ENCODE results near the gene STUB1. TPM values are rescaled to one million over a fixed set of nuclear protein-coding genes. Genes with fewer than 3 reads are reported as not detected.

Gene STUB1
- total RNA-seq, 4 donors from 2014 or later = 51.9 to 190 (median 134) TPM

DNA sequence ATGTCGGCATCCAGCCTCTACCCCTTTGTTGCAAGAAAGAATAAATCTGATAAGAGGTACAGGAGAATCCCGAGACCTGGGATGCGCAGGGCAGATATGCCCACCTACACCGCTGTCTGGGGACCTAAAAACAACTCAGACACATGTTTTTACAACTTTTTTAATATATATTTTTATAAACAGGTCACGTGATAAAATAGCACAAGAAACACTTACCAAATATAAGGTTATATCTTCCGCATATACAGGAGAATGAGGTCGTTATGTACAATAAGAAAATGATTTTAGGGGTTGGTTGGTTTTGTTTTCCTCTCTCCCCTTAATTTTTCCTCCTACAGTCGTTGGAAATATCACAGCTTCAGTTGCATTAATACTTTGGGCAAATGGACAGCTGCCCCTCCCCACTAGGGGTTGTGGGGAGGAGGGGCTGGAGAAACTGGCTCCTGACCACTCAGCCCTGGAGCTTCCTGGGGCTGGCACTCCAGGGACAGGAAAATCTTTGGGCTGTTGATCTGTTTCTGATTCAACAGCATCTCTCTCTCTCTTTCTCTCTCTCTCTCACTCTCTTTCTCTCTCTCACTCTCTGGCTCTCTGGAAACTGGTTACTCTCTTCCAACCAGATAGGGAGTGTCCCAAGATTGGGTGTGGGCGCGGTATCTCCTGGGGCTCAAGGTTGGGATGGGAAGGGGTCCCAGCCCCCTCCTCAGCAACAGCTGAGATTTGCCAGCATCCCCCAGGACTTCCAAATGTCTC is 12.3 kb downstream of the STUB1 start:
- Histone ChIP-seq H3K36me3 (no peaks in the 10 kb centered on the region), H3K9me3 (no peaks in the 10 kb centered on the region), H3K27me3 (peaks cover 50% of the 10 kb centered on the region), H3K4me3 (no peak overlapping the region), H3K4me1 (peaks cover 23 to 47% (median 41%) of the 10 kb centered on the region in 4 donors), H3K27ac (no peak overlapping the region)
- no peak for DNase-seq
- 59 to 60% methylated on average over 8 to 10 of the region's 10 CpGs for WGBS, 2 donors (ENCODE audit: low coverage in 1 of 2)
- intact Hi-C loops (cut with DNase I; ENCODE audit: low total_unique reads) (no loop called here), in situ Hi-C loops (cut with MboI; ENCODE audit: low pct_ligation_motif_present in 1 of 4, low pct_unique_long_range_greater_than_20kb in 1 of 4, low sequenced_read_pairs in 3 of 4) (no loop called here)
- TF ChIP-seq EP300 (IDR thresholded peaks at IDR 0.05; ENCODE audit: low read depth) (no peak), CTCF (IDR thresholded peaks at IDR 0.05) (no peak), POLR2A (IDR thresholded peaks at IDR 0.05) (no peak), POLR2AphosphoS5 (IDR thresholded peaks at IDR 0.05) (no peak)

DNA sequence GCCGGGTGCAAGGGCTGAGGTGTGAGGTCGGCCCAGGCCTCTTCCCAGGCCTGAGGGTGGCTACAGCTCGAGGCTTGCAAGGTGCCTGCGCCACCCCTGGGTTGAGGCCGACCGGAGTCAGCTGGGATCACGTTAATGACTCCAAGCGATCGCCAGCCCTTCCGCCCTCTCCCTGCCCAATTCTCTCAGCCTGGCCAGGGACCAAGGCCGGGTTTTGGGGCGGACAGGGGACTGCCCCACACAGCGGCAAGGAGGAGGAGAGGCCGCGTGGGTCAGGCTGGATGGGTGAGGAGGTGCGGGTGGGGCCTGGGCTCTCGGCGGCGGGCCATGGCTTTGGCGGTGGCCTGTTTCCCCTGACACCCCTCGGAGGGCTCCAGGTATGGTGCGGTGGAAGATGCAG is 13.2 kb downstream of the STUB1 start:
- Histone ChIP-seq H3K9me3 (no peaks in the 10 kb centered on the region), H3K36me3 (no peaks in the 10 kb centered on the region), H3K27ac (no peak overlapping the region), H3K4me1 (peaks cover 23 to 47% (median 41%) of the 10 kb centered on the region in 4 donors), H3K27me3 (peaks cover 53% of the 10 kb centered on the region), H3K4me3 (no peak overlapping the region)
- 63% methylated on average over 20 of the region's 22 CpGs; no CpG with 5 or more reads in 1 of the 2 donors for WGBS, 2 donors (ENCODE audit: low coverage in 1 of 2)
- in situ Hi-C loops (cut with MboI; ENCODE audit: low pct_ligation_motif_present in 1 of 4, low pct_unique_long_range_greater_than_20kb in 1 of 4, low sequenced_read_pairs in 3 of 4) (no loop called here), intact Hi-C loops (cut with DNase I; ENCODE audit: low total_unique reads) (no loop called here)
- no peak for DNase-seq
- TF ChIP-seq POLR2A (IDR thresholded peaks at IDR 0.05) (no peak), POLR2AphosphoS5 (IDR thresholded peaks at IDR 0.05) (no peak), CTCF (IDR thresholded peaks at IDR 0.05) (no peak), EP300 (IDR thresholded peaks at IDR 0.05; ENCODE audit: low read depth) (no peak)

GRCh38 chr16:693766-694165 is 13.6 kb downstream of the STUB1 start:
- no peak overlapping the region for H3K27ac ChIP-seq
- WGBS, 2 donors (ENCODE audit: low coverage in 1 of 2) = 39% methylated on average over 8 of the region's 37 CpGs; no CpG with 5 or more reads in 1 of the 2 donors
- in situ Hi-C loops (cut with MboI; ENCODE audit: low pct_ligation_motif_present in 1 of 4, low pct_unique_long_range_greater_than_20kb in 1 of 4, low sequenced_read_pairs in 3 of 4) = no loop called here
- intact Hi-C loops (cut with DNase I; ENCODE audit: low total_unique reads) = no loop called here
- H3K27me3 ChIP-seq = peaks cover 55% of the 10 kb centered on the region
- H3K4me1 ChIP-seq = peaks cover 23 to 46% (median 40%) of the 10 kb centered on the region in 4 donors
- TF ChIP-seq POLR2A (IDR thresholded peaks at IDR 0.05) (no peak), POLR2AphosphoS5 (IDR thresholded peaks at IDR 0.05) (no peak), EP300 (IDR thresholded peaks at IDR 0.05; ENCODE audit: low read depth) (no peak), CTCF (IDR thresholded peaks at IDR 0.05) (no peak)
- H3K4me3 ChIP-seq = peak overlapping the region in 2 of 4 donors; percentile 32 to 34
- no peak for DNase-seq
- no peaks in the 10 kb centered on the region for H3K36me3 ChIP-seq
- H3K9me3 ChIP-seq = no peaks in the 10 kb centered on the region

- H3K9me3 ChIP-seq = no peaks in the 10 kb centered on the region
- peaks cover 60% of the 10 kb centered on the region for H3K27me3 ChIP-seq
- H3K4me1 ChIP-seq = peaks cover 17 to 43% (median 35%) of the 10 kb centered on the region in 4 donors
- H3K27ac ChIP-seq = peak overlapping the region in 1 of 4 donors; percentile 48
- in situ Hi-C loops (cut with MboI; ENCODE audit: low pct_ligation_motif_present in 1 of 4, low pct_unique_long_range_greater_than_20kb in 1 of 4, low sequenced_read_pairs in 3 of 4) (no loop called here), intact Hi-C loops (cut with DNase I; ENCODE audit: low total_unique reads) (no loop called here)
- no peak for DNase-seq
- WGBS, 2 donors (ENCODE audit: low coverage in 1 of 2) = 5% methylated on average over 24 of the region's 64 CpGs; no CpG with 5 or more reads in 1 of the 2 donors
- H3K4me3 ChIP-seq = peak overlapping the region in 2 of 4 donors; percentile 32 to 34
- TF ChIP-seq POLR2A (IDR thresholded peaks at IDR 0.05) = no peak
- no peak for TF ChIP-seq POLR2AphosphoS5 (IDR thresholded peaks at IDR 0.05)
- no peak for TF ChIP-seq CTCF (IDR thresholded peaks at IDR 0.05)
- no peak for TF ChIP-seq EP300 (IDR thresholded peaks at IDR 0.05; ENCODE audit: low read depth)
- H3K36me3 ChIP-seq = no peaks in the 10 kb centered on the region
Observed at GRCh38 chr16:694187-694862, 14.1 kb downstream of the STUB1 start.

All from transverse colon (tissue), 4 donors.